Activated naive CD4-positive, alpha-beta T cell (primary cell): Measurements from ENCODE around the gene NT5C1A.

Experiments used
- DNase-seq, 4 experiments: peaks; one replicate each; lab custom pipeline; 2025; lab: John Stamatoyannopoulos, UW

Gene NT5C1A

DNA sequence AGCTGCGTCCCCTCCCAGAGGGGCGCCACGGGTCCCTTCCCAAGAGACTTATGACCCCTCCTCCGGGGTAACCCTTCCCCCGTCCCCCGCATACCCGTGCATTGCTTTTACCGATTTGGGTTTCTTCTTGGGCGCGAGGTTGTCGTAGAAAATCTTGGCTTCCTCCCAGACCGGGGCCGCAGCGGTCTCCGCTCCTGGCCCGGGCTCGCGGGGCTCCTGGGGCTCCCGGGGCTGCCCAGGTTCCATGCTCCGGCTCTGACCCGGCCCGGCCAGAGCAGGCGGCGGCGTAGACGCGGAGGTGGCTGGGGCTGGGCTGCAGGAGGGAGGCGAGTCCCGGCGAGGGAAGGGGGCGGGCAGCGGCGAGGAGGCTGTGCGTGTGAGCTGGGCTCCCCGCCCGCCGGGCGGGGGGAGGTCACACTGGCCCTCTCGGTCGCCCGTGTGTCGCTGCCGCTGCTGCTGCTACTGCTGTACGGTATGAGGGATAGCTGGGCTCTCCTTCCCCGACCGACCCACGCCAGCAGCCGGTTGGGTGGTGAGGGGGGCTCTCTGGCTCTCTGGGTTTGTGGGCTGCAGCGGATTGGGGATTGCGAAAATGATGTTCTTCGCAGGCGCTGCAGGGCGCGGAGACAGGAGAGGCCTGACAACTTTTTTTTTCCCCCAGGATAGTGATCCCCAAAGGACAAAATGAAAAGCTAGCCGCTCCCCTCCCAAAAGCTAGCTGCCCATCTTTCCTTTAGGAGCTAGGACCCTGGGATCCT, at the start of gene NT5C1A:
NT5C1A (minus strand) TSS at position 315 of the 758 bp plus-strand sequence; CDS start at position 246, 69 bp downstream.
- DNase-seq, result peak in 1 of 4 experiments; percentile 14

DNA sequence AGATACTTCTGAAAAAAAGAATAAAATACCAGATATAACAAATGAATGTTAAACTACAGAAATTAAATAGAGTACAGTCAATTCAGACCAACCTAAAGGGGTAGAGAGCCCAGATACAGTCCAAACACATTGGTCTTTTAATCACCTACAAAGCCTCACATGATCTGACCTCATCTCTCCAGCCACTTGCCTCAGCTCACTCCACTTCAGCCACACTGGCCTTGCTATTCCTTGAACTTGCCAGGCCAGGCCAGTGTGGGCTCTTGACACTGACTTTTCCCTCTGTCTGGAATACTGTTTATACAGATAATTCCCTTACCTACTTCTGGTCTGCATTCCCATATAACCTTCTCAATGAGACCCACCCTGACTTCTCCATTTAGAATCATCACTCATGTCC, 49.8 kb upstream of the NT5C1A start:
- DNase-seq, result no peak

DNA sequence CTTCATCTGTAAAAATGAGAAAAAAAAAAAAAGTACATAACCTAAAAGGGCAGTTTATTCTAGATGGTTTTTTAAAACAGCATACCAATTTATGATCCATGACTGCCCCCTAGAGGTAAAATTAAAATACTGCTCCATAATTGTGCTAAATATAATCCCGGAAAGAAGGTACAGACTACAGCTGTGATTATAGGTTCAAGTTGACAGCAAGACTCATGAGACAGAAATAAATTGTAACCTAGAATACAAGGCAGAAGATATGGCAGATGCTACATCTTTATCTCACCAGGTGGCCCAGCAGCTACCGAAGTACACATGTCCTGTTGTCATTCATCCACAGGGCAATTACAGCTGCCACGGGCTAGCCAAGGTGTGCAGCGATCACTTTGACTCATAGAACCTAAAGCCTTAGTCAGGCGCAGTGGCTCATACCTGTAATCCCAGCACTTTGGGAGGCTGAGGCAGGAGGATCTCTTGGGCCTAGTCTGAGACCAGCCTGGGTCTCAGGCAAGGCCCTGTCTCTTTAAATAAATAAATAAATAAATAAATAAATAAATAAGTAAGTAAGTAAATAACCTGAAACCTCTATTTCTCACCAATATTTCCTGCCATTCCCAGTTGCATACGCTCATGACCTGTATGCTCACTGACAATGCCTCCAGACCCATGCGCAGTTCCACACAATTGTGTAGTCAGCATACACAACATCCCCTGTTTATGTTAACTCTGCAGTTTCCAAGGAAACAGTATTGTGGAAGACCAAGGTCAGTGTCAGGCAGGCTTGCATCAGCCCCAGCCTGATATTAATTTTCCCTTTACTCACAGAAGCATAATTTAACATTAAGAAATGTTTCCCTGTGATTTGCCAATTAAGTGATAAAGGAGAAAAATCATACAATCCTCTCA, 48.4 kb upstream of the NT5C1A start:
- DNase-seq, result no peak

DNA sequence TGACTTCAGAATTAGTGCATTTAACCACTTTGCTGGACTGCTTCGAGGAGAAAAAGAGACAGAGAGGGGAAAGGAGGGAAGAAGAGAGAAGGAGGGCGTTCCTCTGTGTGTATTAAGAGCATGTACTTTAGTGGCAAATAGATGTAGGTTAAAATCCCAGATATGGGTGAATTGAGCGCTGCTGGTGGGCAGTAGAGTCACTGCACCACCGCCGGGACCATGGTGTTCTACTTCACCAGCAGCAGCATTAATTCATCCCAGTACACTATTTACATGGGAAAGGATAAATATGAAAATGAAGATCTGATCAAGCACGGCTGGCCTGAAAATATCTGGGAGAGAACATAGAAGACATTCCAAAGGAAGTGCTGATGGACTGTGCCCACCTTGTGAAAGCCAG, 45.9 kb upstream of the NT5C1A start:
- no peak for DNase-seq

DNA sequence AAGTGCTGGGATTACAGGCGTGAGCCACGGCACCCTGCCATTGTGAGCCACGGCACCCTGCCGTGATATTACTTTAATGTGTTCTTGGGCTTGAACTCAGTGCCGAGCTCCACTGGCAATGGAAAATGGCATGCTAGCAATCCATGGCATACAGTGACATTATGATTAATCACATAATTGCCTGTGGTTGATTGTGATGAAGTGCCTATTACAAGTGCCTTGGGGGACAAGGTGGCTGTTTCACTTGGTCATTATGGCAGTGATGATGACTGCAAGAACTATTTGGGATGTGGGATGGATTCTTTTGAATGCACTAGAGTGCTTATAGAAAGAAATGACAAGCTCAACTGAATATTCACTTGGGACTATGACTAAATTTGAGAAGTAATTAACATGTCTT, 41.6 kb upstream of the NT5C1A start:
- DNase-seq, result no peak

DNA sequence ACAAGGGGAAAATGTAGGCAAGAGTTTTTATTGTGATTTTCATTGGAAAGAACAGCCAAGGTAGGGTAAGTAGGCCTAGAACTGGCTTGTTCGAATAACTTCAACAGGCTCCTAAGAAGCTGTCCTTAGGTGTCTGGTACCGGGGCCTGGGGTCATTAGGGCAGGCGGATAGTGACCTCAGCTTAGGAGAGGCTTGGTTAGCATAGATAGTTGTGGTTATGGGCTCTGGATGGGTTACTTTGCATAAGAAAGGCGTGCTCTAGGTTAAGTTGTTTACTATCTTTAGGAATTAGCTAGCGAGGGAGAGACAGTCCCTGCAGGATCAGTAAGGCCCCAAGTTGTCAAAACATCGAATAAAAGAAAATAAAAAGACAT, 40.0 kb upstream of the NT5C1A start:
- no peak for DNase-seq

DNA sequence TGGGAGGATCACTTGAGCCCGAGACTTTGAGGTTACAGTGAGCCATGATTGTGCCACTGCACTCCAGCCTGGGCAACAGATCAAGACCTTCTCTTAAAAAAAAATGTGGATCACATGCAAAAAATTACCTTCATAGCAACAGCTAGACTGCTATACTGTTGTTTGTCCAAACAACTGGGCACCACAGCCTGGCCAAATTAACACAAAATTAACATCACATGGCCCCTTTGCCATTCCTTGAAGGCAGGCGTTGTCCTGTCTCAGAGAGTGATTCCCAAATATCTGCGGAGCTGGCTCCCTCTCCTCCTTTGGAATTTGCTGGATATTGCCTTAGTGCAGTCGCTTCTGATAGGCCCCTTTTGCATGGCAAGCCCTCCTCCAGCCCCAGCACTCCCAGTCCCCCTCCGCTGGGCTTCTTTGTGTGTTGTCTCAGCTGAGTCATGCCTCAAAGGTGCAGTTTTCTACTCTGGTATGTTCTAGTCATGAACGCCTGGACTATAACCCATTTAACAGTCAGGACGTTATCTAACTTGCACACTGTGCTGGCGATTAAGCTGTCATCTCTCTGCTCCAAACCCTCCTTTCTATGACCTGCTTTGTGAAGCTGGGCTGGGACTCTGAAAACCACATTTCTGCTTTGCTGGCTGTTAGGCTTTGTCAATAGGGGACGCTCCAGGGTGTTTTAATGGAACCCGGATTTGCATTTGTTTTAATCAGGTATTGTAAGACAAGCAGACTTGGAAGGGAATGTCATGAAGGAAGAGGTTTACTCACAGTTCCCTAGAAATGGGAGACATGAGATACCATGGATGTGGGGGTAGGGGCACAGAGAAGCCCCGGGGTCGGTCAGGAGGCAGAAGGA, 39.4 kb upstream of the NT5C1A start:
- no peak for DNase-seq

DNA sequence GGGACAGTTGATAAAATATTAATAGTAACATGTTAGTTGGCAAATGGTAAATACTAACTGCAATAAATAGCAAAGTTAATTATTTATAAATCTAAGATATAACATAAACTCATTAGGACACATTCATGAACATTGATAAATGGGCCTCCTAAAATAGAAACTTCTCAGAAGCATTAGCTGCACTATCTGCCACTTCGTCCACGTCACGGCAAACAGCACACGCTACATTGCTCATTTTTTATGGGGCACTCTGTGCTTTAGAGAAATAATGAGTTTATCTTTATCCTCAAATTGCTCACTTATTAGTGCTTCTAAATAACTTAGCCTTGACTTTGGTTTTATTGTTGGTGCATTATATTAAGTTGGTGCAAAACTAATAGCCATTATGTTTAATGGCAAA, 35.6 kb upstream of the NT5C1A start:
- no peak for DNase-seq

DNA sequence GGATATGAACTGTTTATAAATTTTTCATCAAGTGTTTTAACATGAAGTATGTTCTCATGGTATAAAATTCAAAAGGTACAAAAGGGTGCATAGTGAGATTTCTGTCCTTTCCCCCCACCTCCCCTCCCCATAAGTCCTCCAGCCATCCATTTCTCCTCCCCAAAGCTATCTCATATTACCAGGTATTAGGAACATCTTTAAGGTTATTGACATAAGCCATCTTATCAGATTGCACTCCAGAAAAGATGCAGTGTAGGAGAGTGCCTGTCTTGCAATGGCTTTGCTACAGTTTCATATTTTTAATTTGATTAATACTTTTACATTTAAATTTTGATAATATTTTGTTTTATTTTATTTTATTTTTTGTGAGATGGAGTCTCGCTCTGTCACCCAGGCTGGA, 32.9 kb upstream of the NT5C1A start:
- no peak for DNase-seq

DNA sequence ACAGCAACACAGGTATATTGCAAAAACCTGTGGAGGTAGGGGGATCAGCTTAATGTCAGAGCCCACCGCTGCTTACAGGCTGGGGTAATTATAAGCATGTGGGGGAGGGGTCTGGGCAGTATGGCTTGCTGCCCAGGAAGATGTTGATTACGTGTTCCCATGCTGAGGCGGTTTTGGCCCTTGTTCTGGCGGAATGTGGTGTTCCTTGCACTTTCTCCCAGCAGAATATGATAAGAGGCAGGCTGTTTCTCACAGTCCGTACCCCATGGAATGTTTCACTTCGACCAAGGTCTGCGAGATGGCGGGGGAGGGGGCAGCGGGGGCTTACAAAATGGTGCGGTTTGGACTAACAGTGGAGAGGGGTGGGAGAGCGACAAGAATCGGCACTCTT, 29.1 kb upstream of the NT5C1A start:
- DNase-seq, result no peak

DNA sequence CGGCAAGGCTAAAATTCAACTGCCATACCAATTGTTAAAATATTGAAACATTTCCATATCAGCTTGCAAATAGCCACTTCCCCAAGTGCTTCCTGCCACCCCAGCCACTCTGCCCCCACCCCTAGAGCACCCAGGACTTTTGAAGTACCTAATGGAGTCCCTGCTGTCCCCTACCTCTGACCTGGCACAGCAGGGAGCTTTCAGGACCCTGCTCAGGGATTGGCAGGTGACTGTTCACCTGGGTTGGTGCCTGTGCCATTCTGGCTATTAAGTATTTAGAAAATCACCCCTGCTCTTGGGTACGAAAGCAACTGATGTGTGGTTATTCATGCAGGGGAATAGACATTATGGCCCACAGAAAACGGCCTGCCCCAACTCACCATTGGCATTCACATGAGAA, 28.4 kb upstream of the NT5C1A start:
- DNase-seq, result no peak

DNA sequence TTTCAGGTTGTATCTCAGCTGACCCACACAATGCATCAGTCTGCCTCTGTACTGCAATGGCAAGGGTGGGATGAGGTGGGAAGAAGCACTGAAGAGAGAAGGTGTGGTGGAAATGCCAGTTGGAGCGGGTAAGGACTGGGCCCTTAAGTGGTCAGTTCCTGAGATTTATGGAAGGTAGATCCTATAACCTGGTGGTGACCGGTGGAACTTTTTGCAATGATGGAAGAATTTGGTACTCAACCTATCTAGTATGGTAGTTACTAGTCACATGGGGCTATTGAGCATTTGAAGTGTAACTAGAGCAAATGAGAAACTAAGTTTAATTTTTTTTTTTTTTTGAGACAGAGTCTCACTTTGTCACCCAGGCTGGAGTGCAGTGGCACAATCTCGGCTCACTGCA, 27.5 kb upstream of the NT5C1A start:
- no peak for DNase-seq

DNA sequence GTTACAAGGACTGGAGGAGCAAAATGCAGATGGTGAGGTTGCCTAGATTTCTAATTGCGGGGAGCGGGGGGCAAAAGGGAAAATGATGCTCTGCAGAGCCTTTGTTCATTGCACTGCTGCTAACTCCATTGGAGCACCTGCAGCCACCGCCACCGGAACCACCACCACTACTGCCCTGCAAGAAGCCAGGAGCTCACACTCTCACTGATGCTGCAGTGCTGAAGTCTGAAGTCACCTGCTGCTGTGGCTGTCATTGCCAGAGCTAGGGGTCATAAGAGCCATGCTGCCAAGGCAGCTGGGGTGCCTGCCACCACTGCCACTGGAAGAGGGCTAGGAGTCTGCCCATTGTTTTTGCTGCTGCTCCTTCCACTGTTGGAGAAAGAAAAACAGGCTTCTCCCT, 26.7 kb upstream of the NT5C1A start:
- no peak for DNase-seq

DNA sequence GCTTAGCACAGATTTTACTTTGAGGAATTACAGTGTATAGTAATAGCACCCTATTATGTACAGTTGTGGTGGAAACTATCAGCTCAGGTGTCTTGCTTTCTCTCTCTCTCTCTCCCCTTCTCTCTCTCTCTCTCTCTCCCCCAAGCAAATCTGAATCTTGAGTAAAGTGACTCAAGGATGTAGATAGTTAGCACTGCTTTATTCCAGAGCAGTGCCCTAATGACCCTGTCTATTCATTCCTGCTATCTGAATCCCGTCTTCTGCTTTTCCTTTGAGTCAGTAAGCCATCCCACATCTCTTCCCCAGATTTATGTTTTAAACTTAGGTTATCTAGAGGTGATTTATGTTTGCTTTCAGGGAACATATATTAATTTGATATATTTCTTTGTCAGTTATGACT, 24.5 kb upstream of the NT5C1A start:
- DNase-seq, result no peak

DNA sequence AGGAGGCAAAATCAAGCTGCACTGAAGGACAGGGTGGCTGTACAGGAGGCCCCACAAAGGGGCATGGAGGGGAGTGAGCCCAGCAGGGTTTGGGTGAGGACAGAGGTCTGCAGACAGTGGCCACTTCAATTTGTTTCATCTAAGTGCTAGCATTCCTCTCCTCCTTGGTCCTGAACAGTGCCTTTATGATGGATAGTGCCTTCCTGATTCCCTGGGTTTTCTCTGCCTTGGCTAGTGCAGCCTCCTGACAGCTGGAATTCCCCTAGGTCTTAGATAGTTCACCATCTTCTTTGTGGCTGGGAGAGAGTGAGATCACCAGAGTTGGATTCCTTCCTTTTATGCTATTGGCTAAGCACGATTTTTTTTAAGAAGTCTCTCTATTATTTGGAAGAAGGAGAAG, 23.1 kb upstream of the NT5C1A start:
- DNase-seq, result no peak

DNA sequence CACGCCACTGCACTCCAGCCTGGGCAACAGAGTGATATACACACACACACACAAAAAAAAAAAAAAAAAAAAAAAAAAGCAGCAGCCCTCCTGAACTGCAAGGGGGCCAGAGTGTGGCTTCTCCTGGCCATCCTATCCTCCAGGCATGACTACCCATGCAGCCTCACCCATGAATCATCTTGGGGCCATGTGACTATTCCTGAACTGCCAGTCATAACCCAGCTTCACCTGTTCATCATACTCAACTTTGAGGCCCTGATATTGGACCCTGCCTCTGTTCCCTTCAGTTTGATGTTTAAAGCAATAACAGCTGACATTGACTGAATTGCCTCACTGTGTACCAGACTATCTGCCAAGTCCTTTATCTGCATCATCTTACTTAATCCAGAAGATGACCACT, 22.1 kb upstream of the NT5C1A start:
- no peak for DNase-seq

DNA sequence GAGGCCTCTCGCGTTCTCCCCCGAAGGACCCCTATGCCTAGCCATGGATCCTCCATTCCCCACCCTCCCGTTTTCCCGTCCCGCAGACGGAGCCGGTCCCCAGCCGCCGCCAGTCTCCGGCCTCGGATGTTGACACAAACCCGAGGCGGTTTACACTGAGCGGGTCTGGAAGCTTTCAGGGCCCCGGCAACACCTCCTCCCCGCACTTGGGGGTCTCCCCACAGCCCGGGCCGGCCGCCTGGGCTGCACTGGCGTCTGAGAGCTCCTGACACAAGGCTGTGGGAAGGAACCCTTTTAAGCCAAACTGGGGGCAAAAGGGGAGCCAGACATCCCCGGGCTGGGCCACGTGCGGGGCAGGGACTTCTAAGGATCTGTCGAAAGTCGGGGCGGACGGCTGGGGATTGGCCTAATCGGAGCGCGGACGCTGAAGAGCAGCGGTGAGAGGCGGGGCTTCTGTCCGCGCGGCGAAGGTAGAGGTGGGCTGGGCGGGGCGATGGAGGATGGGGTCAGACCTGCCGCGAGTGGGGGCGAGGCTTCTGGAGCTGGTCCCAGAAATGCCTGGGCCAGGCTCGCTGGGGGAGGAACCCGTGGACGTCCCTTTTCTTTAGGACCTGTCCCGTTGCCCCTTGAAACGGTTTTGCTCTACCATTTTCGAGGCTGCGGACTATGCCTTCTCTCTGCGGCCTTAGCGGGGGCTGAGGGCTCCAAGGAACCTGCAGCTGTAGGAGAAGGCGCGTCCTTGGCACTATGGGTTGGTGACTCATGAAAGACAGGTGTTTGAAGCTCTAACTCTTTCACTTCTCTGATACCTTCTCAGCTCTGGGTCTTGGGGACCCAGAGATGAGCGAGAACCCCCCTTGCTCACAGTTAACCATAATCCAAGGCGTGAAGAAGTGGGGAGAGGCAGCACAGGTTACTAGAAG, 20.5 kb upstream of the NT5C1A start:
- DNase-seq, result peak in 1 of 4 experiments; percentile 33

DNA sequence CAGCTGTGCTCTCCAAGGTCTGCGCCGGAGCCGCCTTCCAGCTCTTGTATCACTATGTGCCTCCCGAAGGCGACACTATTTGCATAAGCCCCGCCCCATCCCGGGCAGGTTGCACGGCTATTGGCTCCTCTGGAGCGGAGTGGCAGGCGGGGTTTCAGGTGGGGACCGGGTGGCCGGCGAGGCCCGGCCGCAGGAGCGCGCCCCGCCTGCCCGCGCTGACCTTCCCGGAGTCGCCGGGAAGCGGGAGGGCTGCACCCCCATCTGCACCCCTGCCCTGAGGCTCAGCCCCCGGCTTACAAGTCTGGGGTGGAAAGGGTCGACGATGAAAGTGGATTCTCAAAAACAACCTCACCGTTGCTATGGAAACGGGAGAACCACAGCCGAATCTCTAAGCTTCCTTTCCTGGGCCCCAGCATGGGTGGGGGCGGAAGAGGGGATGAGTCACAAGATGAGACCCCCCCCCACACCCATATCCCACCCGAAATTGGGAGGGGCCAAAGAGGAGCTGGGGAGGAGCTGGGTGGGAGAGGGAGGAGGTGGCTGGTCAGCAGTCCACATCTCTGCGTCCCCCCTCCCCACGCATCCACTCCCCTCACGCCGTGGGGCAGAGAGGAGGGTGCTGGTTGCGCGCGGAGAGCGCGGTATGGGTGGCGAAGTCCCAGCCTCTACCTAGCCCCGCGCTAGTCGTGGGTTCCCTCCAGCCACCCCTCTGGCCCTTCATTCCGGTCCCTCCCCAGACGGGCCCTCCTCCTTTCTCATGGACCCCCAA, 19.7 kb upstream of the NT5C1A start, which contains the start of gene HPCAL4:
HPCAL4 (minus strand) TSS at position 51 of the 769 bp plus-strand sequence. CDS start 6,830 bp downstream, outside the sequence.
- DNase-seq, result peak in 3 of 4 experiments; percentile 59 to 85 (median 78)

DNA sequence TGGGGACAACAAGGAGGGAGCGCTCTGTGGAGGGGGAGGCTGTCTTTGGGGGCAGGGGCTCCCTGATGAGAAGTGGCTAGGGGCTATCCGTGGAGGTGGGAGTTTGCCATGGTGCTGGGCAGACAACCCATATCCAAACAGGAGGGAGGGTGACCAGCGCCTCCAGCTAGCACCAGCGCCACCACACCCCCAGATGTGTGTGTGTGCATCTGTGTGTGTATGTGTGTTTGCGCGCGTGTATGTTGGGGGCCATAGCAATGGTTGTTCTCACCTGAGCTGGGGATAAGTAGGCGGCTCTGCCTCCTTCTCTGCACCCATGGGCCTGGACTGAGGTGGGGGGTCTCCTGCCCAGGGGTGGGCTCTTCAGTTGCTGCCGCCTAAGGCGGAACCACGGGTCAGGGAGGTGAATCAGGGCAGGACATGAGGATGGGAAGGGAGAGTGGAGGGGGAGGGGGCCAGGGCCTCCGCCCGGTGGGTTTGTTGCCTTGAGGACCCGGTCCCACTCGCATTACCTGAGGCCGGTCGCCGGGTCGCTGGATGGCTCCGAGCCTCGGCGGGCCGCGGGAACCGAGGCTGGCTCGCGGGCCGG, 19.0 kb upstream of the NT5C1A start:
- no peak for DNase-seq

DNA sequence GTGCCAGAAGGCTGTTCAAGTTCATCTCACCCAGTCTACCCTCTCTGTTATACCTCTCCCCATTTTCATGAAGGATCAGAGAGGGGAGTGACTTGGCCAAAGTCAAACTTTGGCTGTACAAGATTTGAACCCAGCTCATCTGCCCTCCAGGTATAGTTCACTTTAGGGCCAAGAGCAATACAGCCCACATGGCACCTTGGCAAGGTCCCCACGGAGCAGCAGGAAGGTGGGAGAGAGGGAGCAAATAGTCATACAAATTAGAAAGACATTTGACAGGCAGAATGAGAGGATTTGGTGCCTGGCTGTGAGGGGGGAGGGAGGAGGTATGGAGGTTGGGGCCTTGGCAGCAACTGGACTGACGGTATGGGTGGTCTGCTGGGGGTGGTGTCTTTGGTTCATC, 18.3 kb upstream of the NT5C1A start:
- no peak for DNase-seq
